Measurements from ENCODE around the gene EBI3.

- TF ChIP-seq POLR2A (IDR thresholded peaks at IDR 0.05; ENCODE audit: low read depth, low read length) (no peak), POLR2AphosphoS5 (IDR thresholded peaks at IDR 0.05; ENCODE audit: low read depth, low read length) (no peak), TAF1 (IDR thresholded peaks at IDR 0.05; ENCODE audit: borderline replicate concordance, low read depth, low read length) (no peak)
Measured at GRCh38 chr19:4181053-4181508, 48.2 kb upstream of the EBI3 start.

Measured in GM12892 (cell line).